GM12873 (cell line): ENCODE measurements around the gene SPEM2.

Experiments
- CTCF ChIP-seq: IDR thresholded peaks from 2 replicates; pipeline ENCODE4 v1.5.1; 2012; ENCODE audit warnings: low read depth, mild to moderate bottlenecking, moderate library complexity, low read length, control low read depth; ENCODE audit not compliant: insufficient read depth; ENCODE audit errors: missing control alignments

The SPEM2 gene

GRCh38 chr17:7445619-7445968 is 20.2 kb downstream of the SPEM2 start:
- TF ChIP-seq CTCF, result no peak

GRCh38 chr17:7448461-7448860 is 23.0 kb downstream of the SPEM2 start:
- no peak for TF ChIP-seq CTCF

- no peak for TF ChIP-seq CTCF
These were observed 34.6 kb downstream of the SPEM2 start for GRCh38 chr17:7459961-7460545.

- TF ChIP-seq CTCF, result no peak
These were observed 35.6 kb downstream of the SPEM2 start for GRCh38 chr17:7460850-7461660.

- TF ChIP-seq CTCF, result no peak
These were observed 37.3 kb downstream of the SPEM2 start for GRCh38 chr17:7462474-7463371.

GRCh38 chr17:7463372-7463846 is 38.0 kb downstream of the SPEM2 start:
- TF ChIP-seq CTCF, result no peak

GRCh38 chr17:7464081-7464480 is 38.7 kb downstream of the SPEM2 start:
- no peak for TF ChIP-seq CTCF
